Hepatocyte (in vitro differentiated cells): ENCODE data around the gene SH3RF1.

Experiments used
- EZH2 ChIP-seq: fragments of 200-600 bp; sonication (generic); IDR thresholded peaks from 2 replicates; pipeline ENCODE4 v1.6.1; 2016; ENCODE audit warnings: antibody characterized with exemption, mild to moderate bottlenecking, borderline replicate concordance
- EZH2phosphoT487 ChIP-seq: fragments of 200-600 bp; sonication (generic); IDR thresholded peaks from one replicate; pipeline ENCODE4 v1.6.1; 2018; ENCODE audit warnings: antibody characterized with exemption, mild to moderate bottlenecking, low read depth, moderate library complexity; ENCODE audit not compliant: unreplicated experiment, severe bottlenecking
- TF ChIP-seq, protein P1 (sequence below): fragments of 200-600 bp; sonication (generic); IDR thresholded peaks from 2 replicates; pipeline ENCODE4 v1.5.1; 2016; ENCODE audit warnings: antibody characterized with exemption, mild to moderate bottlenecking; ENCODE audit not compliant: poor library complexity

DNA sequence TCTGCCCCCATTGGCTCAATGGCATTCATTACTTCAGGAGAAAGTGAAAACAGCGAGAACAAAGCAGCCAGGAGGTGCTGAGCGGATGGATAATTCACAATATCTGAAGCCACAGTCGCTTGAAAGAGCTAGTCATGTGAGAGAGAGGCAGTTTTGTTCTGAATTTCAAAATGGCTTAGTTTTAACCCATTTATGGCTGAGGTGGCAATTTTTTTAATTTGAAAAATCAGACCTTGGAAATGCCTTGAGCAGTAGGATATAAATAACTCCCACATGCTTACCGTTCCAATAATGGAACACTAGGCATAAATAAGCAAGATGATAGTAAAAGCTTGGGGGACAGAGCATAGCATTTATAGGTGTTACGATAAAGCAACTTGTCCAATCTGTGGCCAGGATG, 203.8 kb downstream of the SH3RF1 start:
- TF ChIP-seq, protein P1, sequence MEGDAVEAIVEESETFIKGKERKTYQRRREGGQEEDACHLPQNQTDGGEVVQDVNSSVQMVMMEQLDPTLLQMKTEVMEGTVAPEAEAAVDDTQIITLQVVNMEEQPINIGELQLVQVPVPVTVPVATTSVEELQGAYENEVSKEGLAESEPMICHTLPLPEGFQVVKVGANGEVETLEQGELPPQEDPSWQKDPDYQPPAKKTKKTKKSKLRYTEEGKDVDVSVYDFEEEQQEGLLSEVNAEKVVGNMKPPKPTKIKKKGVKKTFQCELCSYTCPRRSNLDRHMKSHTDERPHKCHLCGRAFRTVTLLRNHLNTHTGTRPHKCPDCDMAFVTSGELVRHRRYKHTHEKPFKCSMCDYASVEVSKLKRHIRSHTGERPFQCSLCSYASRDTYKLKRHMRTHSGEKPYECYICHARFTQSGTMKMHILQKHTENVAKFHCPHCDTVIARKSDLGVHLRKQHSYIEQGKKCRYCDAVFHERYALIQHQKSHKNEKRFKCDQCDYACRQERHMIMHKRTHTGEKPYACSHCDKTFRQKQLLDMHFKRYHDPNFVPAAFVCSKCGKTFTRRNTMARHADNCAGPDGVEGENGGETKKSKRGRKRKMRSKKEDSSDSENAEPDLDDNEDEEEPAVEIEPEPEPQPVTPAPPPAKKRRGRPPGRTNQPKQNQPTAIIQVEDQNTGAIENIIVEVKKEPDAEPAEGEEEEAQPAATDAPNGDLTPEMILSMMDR, result no peak
- TF ChIP-seq EZH2 (no peak), EZH2phosphoT487 (no peak)
